Small intestine (tissue), 7 donors: Measurements from ENCODE around the gene MTFP1. TPM values are rescaled to one million over a fixed set of nuclear protein-coding genes. Genes with fewer than 3 reads are reported as not detected.
"Not testable (repeated sequence)": the region's sequence is repeated elsewhere in the genome, so short reads cannot be mapped to it uniquely, and the experiment has no call there.

Experiments
- DNase-seq, 2 donors: peaks; one replicate each; pipeline versions ENCODE4 v3.0.0 to v3.0.0-alpha.2; 2013
- FAIRE-seq: peaks from 2 replicates; lab custom pipeline; 2012; peaks lifted over from hg19 to GRCh38; lab: Jason Lieb, UNC
- H3K27ac ChIP-seq, 3 donors: one replicate each; pipeline ENCODE4 v1.5.1; 2013; ENCODE audit warnings: low read length in 2 of 3, mild to moderate bottlenecking in 2 of 3, control low read depth in 1 of 3, inconsistent platforms in 1 of 3, low read depth in 1 of 3, moderate library complexity in 1 of 3
- H3K27me3 ChIP-seq, 3 donors: one replicate each; pipeline ENCODE4 v1.6.1; 2013; ENCODE audit warnings: low read length in 3 of 3, inconsistent platforms in 1 of 3; ENCODE audit not compliant: control insufficient read depth in 3 of 3, insufficient read depth in 3 of 3
- H3K36me3 ChIP-seq, 3 donors: one replicate each; pipeline ENCODE4 v1.6.1; 2013; ENCODE audit warnings: low read length in 3 of 3, inconsistent platforms in 1 of 3, low read depth in 1 of 3, mild to moderate bottlenecking in 1 of 3, moderate library complexity in 1 of 3; ENCODE audit not compliant: control insufficient read depth in 3 of 3, insufficient read depth in 2 of 3
- H3K4me1 ChIP-seq, 3 donors: one replicate each; pipeline ENCODE4 v1.6.1; 2013; ENCODE audit warnings: low read length in 2 of 3, inconsistent platforms in 1 of 3, low read depth in 1 of 3, mild to moderate bottlenecking in 1 of 3, moderate library complexity in 1 of 3; ENCODE audit not compliant: control insufficient read depth in 3 of 3, insufficient read depth in 2 of 3
- H3K4me3 ChIP-seq, 3 donors: one replicate each; pipeline ENCODE4 v1.5.1; 2013; ENCODE audit warnings: low read length in 3 of 3, control low read depth in 1 of 3, inconsistent platforms in 1 of 3, low read depth in 1 of 3, mild to moderate bottlenecking in 1 of 3, moderate library complexity in 1 of 3
- H3K9me3 ChIP-seq, 2 donors: one replicate each; pipeline ENCODE4 v1.6.1; 2013; ENCODE audit warnings: low read depth in 1 of 2, low read length in 1 of 2; ENCODE audit not compliant: control insufficient read depth in 2 of 2, insufficient read depth in 1 of 2
- WGBS, 3 donors: extraction: QIAGEN DNeasy Blood & Tissue Kit; methylation state at CpG; one replicate each; pipeline ENCODE4 v1.1.7; 2013; 5-methylcytosine and 5-hydroxymethylcytosine counted together
- polyA plus RNA-seq, 4 donors: library from polyadenylated mRNA; stranded (reverse) in 3 of 4; unstranded in 1 of 4; fragments of 200-250 nt in 3 of 4; fragments of 120-200 nt in 1 of 4; gene quantifications; one replicate each; pipeline versions ENCODE4 v1.2.1 to v1.2.3, GENCODE V29; 2013
- donor health status: healthy with polysubstance abuse.
- donor health status: control.
- donor health status: control.
- donor health status: Bipolar disorder and iron deficiency.
- donor health status: healthy.

MTFP1 gene
- polyA plus RNA-seq, 4 donors, result 10.0 to 36.7 (median 21.1) TPM

GRCh38 chr22:30455075-30455840 lies 29.7 kb downstream of the MTFP1 start:
- no peaks in the 10 kb centered on the region for H3K27me3 ChIP-seq
- 84 to 90% (median 86%) methylated on average over 8 of the region's 8 CpGs for WGBS, 3 donors
- no peak overlapping the region for H3K4me3 ChIP-seq
- DNase-seq (no peak), FAIRE-seq (no peak)
- peaks cover 0 to 6% (median 0%) of the 10 kb centered on the region in 3 donors for H3K4me1 ChIP-seq
- no peaks in the 10 kb centered on the region for H3K36me3 ChIP-seq
- no peak overlapping the region for H3K27ac ChIP-seq
- H3K9me3 ChIP-seq, result no peaks in the 10 kb centered on the region

DNA sequence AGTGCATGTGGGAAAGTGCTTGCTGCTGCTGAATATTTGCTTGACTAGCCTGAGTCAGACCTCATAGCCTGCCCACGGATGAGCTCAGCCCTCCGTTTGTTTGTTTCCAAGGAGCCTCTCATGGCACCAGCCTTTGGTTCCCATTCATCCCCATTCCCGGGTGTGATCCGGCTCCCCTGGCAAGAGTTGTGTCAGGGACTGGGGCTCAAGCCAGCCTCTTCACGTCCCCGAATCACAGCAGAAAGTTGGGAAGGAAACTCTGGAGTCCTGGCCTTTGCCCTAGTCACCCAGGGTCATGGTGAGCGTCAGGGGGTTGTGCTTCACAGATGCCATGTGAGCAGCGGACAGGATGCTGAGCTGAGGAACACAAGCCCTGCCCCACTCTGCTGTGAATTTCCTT lies 32.4 kb downstream of the MTFP1 start:
- no peaks in the 10 kb centered on the region for H3K27me3 ChIP-seq
- no peak overlapping the region for H3K27ac ChIP-seq
- H3K4me1 ChIP-seq, result no peaks in the 10 kb centered on the region
- FAIRE-seq (no peak), DNase-seq (no peak)
- 66 to 76% (median 72%) methylated on average over 8 of the region's 8 CpGs for WGBS, 3 donors
- no peaks in the 10 kb centered on the region for H3K9me3 ChIP-seq
- no peaks in the 10 kb centered on the region for H3K36me3 ChIP-seq
- H3K4me3 ChIP-seq, result no peak overlapping the region

- Histone ChIP-seq H3K9me3 (no peaks in the 10 kb centered on the region), H3K4me3 (no peak overlapping the region), H3K36me3 (no peaks in the 10 kb centered on the region), H3K4me1 (no peaks in the 10 kb centered on the region), H3K27ac (no peak overlapping the region), H3K27me3 (no peaks in the 10 kb centered on the region)
- peak in 1 of 2 donors; percentile 45 for DNase-seq
- 54 to 69% (median 67%) methylated on average over 4 of the region's 4 CpGs for WGBS, 3 donors
- no peak for FAIRE-seq
Measured at GRCh38 chr22:30459181-30460052, 33.8 kb downstream of the MTFP1 start.

DNA sequence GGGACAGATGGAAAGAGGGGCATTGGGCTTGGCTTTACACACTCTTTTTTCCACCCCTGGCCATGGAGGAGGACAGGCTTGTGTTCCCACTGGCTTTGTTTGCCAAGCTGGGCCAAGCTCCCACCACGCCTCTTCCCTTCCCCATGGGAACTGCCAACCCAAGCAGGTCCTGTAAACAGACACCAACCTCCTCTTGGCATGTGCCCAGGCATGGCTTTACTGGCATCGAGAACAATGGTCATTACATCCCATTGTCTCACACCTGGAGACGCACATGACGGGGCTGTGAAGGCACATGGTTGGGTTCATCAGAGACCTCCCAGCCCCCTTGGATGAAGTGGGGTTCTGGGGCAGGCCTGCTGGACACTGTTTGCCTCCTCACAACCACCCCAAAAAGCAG lies 34.6 kb downstream of the MTFP1 start:
- no peak overlapping the region for H3K4me3 ChIP-seq
- H3K9me3 ChIP-seq, result no peaks in the 10 kb centered on the region
- no peak for FAIRE-seq
- no peak overlapping the region for H3K27ac ChIP-seq
- no peaks in the 10 kb centered on the region for H3K4me1 ChIP-seq
- no peaks in the 10 kb centered on the region for H3K36me3 ChIP-seq
- H3K27me3 ChIP-seq, result no peaks in the 10 kb centered on the region
- no peak for DNase-seq
- 23 to 52% (median 38%) methylated on average over 4 of the region's 4 CpGs for WGBS, 3 donors

GRCh38 chr22:30460555-30460954 lies 35.0 kb downstream of the MTFP1 start:
- not testable (repeated sequence) for FAIRE-seq, H3K36me3 ChIP-seq, H3K27me3 ChIP-seq, H3K4me1 ChIP-seq, DNase-seq, H3K4me3 ChIP-seq, H3K9me3 ChIP-seq, H3K27ac ChIP-seq
- 84 to 86% (median 85%) methylated on average over 6 of the region's 6 CpGs for WGBS, 3 donors

GRCh38 chr22:30469165-30469564 lies 43.6 kb downstream of the MTFP1 start:
- Histone ChIP-seq H3K4me1 (no peaks in the 10 kb centered on the region), H3K36me3 (no peaks in the 10 kb centered on the region), H3K4me3 (no peak overlapping the region), H3K27ac (no peak overlapping the region), H3K27me3 (peaks cover 0 to 6% (median 4%) of the 10 kb centered on the region in 3 donors), H3K9me3 (no peaks in the 10 kb centered on the region)
- FAIRE-seq (no peak), DNase-seq (no peak)
- 45 to 77% (median 51%) methylated on average over 2 of the region's 2 CpGs for WGBS, 3 donors

DNA sequence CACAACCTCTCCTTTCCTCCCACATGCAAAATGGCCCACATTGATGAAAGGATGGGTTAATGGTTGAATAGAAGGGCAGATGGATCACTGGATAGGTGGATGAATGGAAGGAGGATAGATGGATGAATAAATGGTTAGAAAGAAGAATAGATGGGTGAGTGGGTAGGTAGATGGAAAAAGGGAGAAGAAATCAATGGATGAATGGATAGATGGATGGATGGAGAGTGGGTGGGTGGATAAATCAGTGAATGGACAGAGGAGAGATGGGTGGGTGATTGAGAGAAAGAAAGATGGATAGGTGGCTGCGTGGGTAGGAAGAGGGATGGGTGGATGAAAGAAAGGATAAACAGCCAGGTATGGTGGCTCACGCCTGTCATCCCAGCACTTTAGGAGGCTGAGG lies 45.1 kb downstream of the MTFP1 start:
- DNase-seq (no peak), FAIRE-seq (no peak)
- WGBS, 3 donors, result 76 to 84% (median 84%) methylated on average over 2 of the region's 2 CpGs
- Histone ChIP-seq H3K36me3 (no peaks in the 10 kb centered on the region), H3K27me3 (peaks cover 0 to 5% (median 4%) of the 10 kb centered on the region in 3 donors), H3K4me1 (no peaks in the 10 kb centered on the region), H3K4me3 (no peak overlapping the region), H3K9me3 (no peaks in the 10 kb centered on the region), H3K27ac (no peak overlapping the region)

- WGBS, 3 donors, result 47 to 56% (median 53%) methylated on average over 13 of the region's 13 CpGs
- H3K4me3 ChIP-seq, result no peak within 1 kb of the TSS
- no peak for DNase-seq
- peaks cover 0 to 3% (median 2%) of the 10 kb centered on the region in 3 donors for H3K27me3 ChIP-seq
- no peaks in the 10 kb centered on the region for H3K4me1 ChIP-seq
- H3K27ac ChIP-seq, result no peak within 1 kb of the TSS
- FAIRE-seq, result no peak
- no peaks in the 10 kb centered on the region for H3K9me3 ChIP-seq
- H3K36me3 ChIP-seq, result no peaks in the 10 kb centered on the region
Measured at GRCh38 chr22:30471616-30472318, 46.2 kb downstream of the MTFP1 start, which contains the start of gene SEC14L3. Gene SEC14L3 (minus strand): TSS chr22:30472017. CDS start chr22:30471958, 59 bp downstream.
